HG02678 (cell line): ENCODE data around the gene ZNF862.

Experiments
- ATAC-seq: cut with Tn5 transposase; IDR thresholded peaks from one replicate; pipeline ENCODE4 v1.9.1; 2021; ENCODE audit warnings: mild to moderate bottlenecking, moderate library complexity; ENCODE audit not compliant: unreplicated experiment

Gene ZNF862

DNA sequence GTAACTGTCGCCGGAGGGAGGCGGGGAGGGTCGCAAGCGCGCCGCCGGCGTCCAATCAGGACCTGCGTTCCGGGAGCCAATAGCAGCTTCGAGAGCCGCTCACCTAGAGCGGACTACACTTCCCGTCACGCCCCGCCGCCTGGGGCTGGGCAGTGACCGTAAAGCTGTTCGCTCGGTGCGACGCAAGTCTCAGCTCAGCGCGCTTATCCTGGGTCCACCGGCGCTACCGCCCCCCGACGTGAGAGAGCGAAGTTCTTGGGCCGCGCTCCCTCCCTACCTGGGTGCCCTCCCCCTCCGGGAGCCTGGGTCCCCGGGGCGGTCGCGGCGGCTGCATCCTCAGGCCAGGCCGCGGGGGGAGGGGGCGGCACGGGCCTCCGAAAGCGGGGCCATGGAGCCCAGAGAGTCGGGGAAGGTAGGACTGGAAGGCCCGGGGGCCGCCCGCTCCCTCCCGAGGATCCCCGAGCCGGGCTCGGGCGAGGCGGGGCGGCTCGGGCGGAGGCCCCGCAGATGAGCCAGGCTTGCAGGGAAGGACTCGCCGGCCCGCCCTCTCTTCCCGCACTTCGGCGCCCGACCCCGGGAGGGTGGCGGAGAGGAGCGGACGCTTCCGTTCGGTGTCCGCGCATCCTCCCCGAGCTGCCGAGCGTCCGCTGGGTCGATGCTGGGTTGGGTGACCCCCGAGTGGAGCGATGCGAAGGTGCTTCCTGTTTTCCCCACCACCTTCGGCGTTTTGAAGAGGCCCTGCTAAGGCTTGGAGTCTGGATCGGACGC, at the start of gene ZNF862:
Gene ZNF862, plus strand, starts transcription at position 152 of the 768 bp plus-strand sequence. Its CDS starts 237 bp downstream, at position 389.
- ATAC-seq = peak; percentile 99

DNA sequence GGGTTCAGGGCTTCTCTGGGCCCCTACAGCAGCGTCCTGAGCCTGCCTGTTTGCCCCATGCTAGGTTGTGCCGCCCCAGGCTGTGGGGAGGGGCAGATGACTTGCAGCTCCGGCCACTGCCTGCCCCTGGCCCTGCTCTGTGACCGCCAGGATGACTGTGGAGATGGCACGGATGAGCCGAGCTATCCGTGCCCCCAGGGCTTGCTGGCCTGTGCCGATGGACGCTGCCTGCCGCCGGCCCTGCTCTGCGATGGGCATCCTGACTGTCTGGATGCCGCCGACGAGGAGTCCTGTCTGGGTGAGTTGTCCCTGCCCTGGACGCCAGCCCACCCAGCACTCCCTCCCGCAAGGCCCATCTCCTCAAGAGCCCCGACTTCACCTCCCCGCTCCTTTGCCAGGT, 49.1 kb upstream of the ZNF862 start:
- ATAC-seq = no peak

DNA sequence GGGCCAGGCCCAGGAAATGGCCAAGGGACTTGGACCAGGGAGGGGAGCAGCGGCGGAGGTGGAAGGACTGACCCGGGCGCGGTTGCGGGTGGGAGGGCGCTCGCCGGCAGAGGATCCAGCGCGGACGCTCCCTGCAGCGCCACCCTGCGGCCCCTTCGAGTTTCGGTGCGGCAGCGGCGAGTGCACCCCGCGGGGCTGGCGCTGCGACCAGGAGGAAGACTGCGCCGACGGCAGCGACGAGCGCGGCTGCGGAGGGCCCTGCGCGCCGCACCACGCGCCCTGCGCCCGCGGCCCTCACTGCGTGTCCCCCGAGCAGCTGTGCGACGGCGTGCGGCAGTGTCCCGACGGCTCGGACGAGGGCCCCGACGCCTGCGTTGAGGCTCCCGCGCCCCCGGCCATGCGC, 48.0 kb upstream of the ZNF862 start:
- no peak for ATAC-seq

DNA sequence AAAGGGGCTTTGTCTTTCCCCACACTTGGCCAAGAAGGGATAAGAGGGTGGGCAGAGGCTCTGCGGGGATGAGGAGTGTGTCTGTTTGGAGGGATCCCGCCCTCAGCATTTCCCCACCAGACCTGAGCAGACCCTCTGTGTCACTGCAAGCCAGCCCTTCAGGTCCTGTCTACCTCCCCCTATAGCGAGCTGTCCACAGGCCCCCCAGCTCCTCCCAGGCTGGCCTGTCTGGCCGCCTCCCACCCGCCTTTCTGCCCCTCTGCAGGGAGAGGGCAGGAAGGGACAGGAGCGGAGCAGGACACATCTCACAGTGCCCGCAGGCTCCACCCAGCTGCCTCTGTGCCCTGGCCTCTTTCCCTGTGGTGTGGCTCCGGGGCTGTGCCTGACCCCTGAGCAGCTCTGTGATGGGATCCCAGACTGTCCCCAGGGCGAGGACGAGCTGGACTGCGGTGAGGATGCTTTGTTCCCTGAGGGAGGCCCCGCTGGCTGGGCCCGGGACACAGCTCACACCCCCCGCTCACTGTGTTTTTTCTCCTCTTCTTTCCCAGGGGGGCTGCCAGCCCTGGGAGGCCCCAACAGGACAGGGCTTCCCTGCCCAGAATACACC, 47.3 kb upstream of the ZNF862 start:
- no peak for ATAC-seq

DNA sequence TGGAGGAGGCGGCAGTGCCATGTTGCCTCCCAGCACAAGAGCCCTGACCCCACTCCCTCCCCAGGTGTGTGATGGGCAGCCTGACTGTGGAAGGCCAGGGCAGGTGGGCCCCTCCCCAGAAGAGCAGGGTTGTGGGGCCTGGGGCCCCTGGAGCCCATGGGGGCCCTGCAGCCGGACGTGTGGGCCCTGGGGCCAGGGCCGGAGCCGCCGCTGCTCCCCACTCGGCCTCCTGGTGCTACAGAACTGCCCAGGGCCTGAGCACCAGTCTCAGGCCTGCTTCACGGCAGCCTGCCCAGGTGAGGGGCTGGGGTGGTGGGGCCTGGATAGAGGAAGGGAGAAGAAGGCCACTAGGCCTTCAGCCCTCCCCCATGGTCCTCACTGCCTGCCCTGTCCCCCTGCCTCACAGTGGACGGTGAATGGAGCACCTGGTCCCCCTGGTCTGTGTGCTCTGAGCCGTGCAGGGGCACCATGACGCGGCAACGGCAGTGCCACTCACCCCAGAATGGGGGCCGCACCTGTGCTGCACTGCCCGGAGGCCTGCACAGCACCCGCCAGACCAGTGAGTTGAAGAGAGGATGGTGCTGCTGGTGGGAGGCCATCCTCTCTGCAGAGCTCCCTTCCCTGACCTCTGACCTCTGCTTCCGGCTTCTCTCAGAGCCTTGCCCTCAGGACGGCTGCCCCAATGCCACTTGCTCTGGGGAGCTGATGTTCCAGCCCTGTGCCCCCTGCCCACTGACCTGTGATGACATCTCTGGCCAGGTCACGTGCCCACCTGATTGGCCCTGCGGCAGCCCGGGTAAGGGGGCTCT, 46.6 kb upstream of the ZNF862 start:
- no peak for ATAC-seq

DNA sequence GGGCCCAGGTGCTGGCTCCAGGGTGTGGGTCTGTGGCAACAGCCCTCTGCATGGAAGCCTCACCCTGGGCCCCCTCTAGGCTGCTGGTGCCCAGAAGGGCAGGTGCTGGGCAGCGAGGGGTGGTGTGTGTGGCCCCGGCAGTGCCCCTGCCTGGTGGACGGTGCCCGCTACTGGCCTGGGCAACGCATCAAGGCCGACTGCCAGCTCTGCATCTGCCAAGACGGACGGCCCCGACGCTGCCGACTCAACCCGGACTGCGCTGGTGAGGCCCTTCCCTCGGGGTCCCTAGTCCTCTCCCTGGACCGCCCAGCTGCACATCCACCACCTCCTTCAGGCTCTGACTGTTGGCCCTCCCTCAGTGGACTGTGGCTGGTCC, 46.0 kb upstream of the ZNF862 start:
- no peak for ATAC-seq

DNA sequence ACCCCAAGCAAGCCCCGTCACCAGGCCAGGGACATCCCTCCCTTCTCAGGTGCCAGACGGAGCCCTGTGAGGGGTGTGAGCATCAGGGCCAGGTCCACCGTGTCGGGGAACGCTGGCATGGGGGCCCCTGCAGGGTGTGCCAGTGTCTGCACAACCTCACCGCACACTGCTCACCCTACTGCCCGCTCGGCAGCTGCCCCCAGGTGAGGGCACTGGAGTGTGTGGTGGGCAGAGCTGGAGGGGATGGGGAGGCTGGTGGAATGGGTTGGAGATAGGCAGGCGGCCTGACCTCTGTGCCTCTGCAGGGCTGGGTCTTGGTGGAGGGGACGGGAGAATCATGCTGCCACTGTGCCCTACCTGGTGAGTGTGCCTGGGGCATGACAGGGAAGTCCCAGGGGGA, 44.9 kb upstream of the ZNF862 start:
- no peak for ATAC-seq

DNA sequence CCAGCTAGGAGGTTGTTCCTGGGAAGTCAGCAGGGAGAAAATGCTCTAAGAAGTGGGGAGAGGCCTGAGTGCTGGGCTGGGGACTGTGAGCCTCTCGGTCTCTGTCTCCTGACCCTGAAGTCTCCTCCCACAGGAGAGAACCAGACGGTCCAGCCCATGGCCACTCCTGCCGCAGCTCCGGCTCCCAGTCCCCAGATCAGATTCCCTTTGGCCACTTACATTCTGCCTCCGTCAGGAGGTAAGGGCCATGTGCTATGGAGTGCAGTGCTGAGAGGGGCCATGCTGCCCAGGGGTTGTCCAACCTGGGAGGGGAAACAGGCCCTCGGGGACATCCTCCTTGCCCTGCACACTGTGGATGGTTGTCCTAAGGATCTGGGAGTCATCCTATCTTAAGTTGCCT, 43.5 kb upstream of the ZNF862 start:
- no peak for ATAC-seq

DNA sequence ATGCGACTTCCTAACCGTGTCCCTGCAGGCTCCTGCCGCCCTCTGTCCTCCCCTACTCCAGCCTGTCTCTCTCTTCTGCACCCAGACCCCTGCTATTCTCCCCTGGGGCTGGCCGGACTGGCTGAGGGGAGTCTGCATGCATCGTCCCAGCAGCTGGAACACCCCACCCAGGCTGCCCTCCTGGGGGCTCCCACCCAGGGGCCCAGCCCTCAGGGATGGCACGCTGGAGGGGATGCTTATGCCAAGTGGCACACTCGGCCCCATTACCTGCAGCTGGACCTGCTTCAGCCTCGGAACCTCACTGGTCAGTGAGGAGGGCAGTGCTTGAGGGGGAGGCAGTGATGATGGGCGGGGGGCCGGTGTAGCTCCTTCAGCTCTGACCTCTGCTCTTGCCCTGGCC, 43.0 kb upstream of the ZNF862 start:
- no peak for ATAC-seq

DNA sequence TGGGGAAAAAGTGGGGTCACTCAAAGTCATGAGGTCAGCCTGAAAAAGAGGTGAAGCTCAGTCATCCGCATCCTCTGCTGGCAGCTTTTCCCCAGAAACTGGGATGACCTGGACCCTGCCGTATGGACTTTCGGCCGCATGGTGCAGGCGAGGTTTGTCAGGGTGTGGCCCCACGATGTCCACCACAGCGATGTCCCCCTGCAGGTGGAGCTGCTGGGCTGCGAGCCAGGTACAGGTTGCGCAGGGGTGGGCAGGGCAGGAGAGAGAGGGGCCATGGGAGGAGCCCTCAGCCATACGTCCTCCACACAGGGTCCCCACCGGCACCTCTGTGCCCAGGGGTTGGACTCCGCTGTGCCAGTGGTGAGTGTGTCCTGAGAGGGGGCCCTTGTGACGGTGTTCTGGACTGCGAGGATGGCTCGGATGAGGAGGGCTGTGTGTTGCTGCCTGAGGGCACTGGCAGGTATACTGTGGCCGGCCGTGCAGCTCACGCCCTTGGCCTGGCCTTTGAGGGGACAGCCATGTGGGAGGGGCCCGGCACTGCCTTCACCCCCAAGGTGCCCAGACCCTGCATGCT, 41.8 kb upstream of the ZNF862 start:
- ATAC-seq = no peak

DNA sequence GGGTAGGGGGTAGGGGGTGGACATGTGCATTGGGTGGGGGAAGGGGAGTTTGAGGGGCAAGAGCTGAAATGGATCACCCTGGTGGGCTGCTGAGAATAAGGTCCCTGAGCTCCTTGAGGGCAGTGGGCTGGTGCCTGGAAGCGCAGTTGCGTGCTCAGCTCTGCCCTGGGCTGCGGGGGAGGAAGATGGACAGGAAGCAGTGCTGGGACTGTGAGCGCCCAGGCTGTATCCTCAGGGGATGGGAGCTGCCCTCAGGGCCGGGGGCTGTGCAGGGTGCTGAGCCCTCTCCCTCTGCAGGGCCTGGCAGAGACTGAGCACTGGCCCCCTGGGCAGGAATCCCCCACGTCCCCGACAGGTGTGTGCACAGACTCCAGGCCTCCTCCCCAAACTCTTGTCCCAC, 40.4 kb upstream of the ZNF862 start:
- no peak for ATAC-seq

DNA sequence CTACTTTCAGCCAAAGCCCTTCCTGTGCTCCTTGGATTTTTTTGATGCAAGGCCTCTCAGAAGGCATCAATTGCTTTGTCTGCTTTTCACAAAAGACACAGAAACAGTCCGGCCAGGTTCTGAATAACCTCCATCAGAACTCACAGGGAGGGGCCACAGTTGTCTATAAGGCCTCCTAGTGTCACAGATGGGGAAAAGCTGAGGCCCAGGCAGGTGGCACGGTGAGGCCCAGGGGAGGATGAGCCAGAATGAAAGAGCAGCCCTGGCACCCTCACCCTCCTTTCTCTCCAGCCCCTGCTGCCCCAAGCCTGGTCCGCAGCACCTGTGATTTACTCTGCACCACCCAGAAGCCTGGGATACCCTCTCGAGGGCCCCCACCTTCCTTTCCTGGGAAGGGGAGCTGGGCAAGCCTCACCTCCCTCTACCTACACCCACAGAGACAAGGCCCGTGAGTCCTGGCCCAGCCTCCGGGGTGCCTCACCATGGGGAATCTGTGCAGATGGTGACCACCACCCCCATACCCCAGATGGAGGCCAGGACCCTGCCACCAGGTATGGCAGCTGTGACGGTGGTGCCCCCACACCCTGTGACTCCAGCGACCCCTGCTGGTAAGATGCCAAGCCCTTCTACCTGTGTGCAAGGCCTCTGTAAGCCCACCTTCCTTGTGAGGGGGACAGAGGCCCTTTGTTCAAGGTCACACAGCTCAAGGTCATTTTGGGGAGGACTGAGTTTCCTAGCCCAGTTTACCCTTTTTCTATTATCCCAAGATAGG, 38.6 kb upstream of the ZNF862 start:
- ATAC-seq = no peak

DNA sequence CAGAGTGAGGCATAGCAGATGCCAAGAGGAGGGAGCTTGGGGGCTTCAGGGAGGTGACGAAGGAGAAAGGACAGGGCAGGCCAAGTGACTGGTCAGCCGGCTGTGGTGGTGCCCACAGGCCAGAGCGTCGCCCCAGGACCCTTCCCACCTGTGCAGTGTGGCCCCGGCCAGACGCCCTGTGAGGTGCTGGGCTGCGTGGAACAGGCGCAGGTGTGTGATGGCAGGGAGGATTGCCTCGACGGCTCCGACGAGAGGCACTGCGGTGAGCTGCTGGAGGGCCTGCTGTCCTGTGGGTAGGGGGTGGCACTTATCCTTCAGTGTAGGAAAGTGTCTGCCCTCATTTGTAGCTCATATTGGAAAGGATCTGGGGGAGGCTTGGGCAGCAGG, 38.0 kb upstream of the ZNF862 start:
- no peak for ATAC-seq

DNA sequence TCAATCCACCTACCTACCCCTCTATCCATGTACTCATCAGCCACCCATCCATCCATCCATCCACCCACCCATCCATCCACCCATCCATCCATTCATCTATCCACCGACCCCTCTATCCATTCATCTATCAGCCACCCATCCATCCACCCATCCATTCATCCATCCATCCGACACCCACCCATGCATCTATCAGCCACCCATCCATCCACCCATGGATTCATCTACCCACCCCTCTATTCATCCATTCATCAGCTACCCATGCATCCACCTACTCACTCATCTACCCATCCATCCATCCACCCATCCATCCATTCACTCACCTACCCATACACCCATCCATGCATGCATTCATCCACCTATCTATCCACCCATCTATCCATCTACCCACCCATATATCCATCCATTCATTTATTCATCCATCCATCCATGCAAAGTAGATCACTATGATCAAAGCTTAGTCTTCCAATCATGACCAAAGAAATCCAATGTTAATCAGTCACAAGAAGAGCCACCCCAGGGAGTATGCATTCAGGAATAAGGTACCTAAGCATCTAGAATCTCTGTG, 37.1 kb upstream of the ZNF862 start:
- no peak for ATAC-seq

DNA sequence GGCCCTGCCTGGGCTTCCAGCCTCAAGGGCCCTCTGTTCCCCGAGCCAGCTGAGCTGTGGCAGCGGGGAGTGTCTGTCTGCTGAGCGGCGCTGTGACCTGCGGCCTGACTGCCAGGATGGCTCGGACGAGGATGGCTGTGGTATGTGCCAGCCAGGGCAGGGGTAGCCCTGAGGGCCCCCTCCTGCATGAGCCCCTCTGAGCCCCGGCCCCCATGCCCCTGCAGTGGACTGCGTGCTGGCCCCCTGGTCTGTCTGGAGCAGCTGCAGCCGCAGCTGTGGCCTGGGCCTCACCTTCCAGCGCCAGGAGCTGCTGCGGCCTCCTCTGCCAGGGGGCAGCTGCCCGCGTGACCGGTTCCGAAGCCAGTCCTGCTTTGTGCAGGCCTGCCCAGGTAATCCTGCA, 36.4 kb upstream of the ZNF862 start:
- ATAC-seq = no peak

DNA sequence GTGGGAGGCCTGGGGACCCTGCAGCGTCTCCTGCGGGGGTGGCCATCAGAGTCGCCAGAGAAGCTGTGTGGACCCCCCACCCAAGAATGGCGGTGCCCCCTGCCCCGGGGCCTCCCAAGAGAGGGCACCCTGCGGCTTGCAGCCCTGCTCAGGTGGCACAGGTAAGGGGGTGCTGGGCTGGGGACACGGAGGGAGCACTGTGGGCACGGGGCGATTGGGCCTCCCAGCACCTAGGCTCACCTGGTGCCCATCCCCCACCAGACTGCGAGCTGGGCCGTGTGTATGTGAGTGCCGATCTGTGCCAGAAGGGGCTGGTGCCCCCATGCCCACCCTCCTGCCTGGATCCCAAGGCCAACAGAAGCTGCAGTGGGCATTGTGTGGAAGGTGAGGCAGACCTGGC, 35.2 kb upstream of the ZNF862 start:
- ATAC-seq = no peak

DNA sequence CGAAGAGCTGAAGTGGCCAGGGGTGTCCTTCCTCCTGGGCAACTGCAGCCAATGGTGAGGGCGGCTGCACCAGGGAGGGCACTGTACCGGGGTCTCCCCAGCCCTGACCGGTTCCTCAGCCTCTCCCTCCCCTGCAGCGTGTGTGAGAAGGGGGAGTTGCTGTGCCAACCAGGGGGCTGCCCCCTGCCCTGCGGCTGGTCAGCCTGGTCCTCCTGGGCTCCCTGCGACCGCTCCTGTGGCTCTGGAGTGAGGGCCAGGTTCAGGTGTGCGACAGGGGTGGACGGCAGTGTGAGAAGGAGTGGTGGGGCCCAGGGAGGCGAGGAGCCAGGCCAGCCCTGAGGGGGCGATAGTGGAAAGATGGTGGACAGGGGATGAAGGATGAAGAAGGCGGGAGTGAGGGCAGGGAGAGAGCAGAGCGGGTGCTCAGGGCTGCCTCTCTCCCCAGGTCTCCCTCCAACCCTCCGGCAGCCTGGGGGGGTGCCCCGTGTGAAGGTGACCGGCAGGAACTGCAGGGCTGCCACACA, 34.6 kb upstream of the ZNF862 start:
- no peak for ATAC-seq

DNA sequence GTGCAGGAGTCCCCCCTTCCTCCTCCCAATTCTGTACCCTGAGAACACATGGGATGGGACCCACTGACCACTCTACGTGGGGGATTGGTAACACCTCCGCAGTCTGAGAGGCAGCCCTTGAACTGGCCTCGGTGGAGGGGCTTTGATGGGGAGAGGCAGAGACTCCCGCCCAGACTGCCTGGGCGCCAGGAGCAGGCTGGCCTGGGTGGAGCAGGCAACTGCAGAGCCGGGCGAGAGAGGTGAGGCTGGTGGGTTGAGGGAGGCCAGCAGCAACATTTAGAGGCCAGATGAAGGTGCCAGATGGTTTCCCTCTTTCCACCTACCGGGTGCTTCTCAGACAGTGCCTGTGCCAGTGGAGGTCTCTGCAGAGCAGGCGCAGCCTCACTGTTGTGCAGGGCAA, 34.1 kb upstream of the ZNF862 start:
- ATAC-seq = no peak

DNA sequence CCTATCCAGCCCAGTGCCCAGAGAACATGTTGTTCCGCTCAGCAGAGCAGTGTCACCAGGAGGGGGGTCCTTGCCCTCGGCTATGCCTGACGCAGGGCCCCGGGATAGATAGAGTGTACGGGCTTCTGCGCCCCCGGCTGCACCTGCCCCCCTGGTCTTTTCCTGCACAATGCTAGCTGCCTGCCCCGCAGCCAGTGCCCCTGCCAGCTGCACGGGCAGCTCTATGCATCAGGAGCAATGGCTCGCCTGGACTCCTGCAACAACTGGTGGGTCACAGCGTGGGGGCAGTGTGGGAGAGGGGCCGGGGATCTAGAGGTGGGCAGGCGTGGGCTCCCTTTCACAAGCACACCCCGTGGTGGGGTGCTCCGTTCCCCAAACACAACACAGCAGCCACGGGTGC, 31.4 kb upstream of the ZNF862 start:
- no peak for ATAC-seq

DNA sequence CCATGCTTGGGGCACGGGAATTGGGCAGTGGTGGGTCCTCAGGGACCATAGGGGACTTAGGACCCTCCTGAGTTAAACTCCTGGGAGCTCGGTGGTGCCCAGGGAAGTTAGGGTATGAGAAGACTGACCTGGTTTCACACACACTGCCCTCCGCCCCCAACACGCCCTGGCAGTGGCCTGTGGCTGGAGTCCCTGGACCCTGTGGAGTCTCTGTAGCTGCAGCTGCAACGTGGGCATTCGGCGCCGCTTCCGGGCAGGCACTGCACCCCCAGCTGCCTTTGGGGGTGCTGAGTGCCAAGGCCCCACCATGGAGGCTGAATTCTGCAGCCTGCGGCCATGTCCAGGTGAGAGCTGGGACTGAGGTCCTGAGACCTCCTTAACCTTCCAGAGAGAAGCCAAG, 29.9 kb upstream of the ZNF862 start:
- ATAC-seq = no peak
